Stimulated activated CD4-positive, alpha-beta T cell treated with anti-CD3 and anti-CD28 coated beads, Interleukin-12 subunit alpha, Interleukin-12 subunit beta, amount 100 ng/mL, for 48 hours (primary cell): ENCODE results near the gene AMZ1.
"Not testable (repeated sequence)": the region's sequence is repeated elsewhere in the genome, so short reads cannot be mapped to it uniquely, and the experiment has no call there.

Experiments
- DNase-seq, 3 donors: peaks; one replicate each; pipeline ENCODE4 v3.0.0-alpha.2; 2020; ENCODE audit warnings: low read depth in 2 of 3, low spot score in 1 of 3

AMZ1 gene

GRCh38 chr7:2666588-2667250 lies 21.3 kb upstream of the AMZ1 start:
- DNase-seq: no peak

GRCh38 chr7:2667843-2668242 lies 20.2 kb upstream of the AMZ1 start:
- DNase-seq: no peak

- no peak for DNase-seq
Observed at GRCh38 chr7:2668401-2668800, 19.6 kb upstream of the AMZ1 start.

GRCh38 chr7:2670171-2670570 lies 17.8 kb upstream of the AMZ1 start:
- DNase-seq: no peak

- DNase-seq: peak; percentile 44 to 68 (median 54)
Observed at GRCh38 chr7:2670720-2671391, 17.1 kb upstream of the AMZ1 start.

- not testable (repeated sequence) for DNase-seq
Observed at GRCh38 chr7:2673214-2673613, 14.8 kb upstream of the AMZ1 start.

GRCh38 chr7:2673934-2674333 lies 14.1 kb upstream of the AMZ1 start:
- DNase-seq: no peak

- DNase-seq: no peak
Observed at GRCh38 chr7:2675256-2675764, 12.7 kb upstream of the AMZ1 start.

GRCh38 chr7:2676576-2676975 lies 11.4 kb upstream of the AMZ1 start:
- not testable (repeated sequence) for DNase-seq

GRCh38 chr7:2678454-2678853 lies 9.5 kb upstream of the AMZ1 start:
- not testable (repeated sequence) for DNase-seq

GRCh38 chr7:2679135-2680127 lies 8.6 kb upstream of the AMZ1 start:
- not testable (repeated sequence) for DNase-seq

GRCh38 chr7:2680256-2680655 lies 7.7 kb upstream of the AMZ1 start:
- DNase-seq: no peak

GRCh38 chr7:2680792-2681490 lies 7.1 kb upstream of the AMZ1 start:
- DNase-seq: peak; percentile 14 to 52 (median 47)

- DNase-seq: no peak
Observed at GRCh38 chr7:2681929-2682799, 5.8 kb upstream of the AMZ1 start.

GRCh38 chr7:2684501-2684900 lies 3.5 kb upstream of the AMZ1 start:
- DNase-seq: no peak

- no peak for DNase-seq
Observed at GRCh38 chr7:2686101-2686500, 1.9 kb upstream of the AMZ1 start.

- no peak for DNase-seq
Observed at GRCh38 chr7:2687338-2687869, 598 bp upstream of the AMZ1 start.

- DNase-seq: no peak
Observed at GRCh38 chr7:2688409-2689342, 674 bp downstream of the AMZ1 start.
